Measurements from ENCODE around the gene DSTYK.

DNA sequence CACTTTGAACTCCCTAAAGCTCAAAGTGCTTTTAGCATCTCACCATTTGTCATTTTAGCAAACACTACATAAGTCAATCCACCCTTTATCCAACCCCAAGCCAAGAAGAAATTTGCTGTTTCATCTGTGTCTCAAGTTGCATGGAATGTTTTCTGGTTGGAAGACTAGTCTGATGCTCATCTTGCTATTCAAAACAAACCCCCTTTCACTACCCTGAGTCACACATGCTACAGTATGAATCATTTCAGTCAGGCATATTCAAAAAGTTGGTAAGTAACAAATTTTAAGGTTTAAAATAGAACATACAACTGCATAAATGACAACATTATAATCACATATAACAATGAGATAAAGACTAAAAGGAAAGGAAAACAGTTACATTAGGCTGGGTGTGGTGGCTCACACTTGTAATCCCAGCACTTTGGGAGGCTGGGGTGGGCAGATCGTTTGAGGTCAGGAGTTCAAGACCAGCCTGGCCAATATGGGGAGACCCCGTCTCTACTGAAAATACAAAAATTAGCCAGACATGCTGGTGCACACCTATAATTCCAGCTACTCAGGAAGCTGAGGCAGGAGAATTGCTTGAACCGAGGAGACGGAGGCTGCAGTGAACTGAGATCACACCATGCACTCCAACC, 38.7 kb downstream of the DSTYK start:
- TF ChIP-seq GATA3 (IDR thresholded peaks at IDR 0.05; ENCODE audit: low read depth, low read length) (no peak), GATA2 (IDR thresholded peaks at IDR 0.05; ENCODE audit: low read depth, low read length) (no peak)

Measured in SH-SY5Y (cell line).